NT2/D1 (cell line): ENCODE results near the gene PRKG1.

Experiments used
- SUZ12 ChIP-seq: IDR thresholded peaks from 2 replicates; pipeline ENCODE4 v1.6.1; 2011; ENCODE audit not compliant: insufficient read length, insufficient read depth; ENCODE audit errors: extremely low read depth
- YY1 ChIP-seq: IDR thresholded peaks from 2 replicates; pipeline ENCODE4 v1.6.1; 2011; ENCODE audit not compliant: insufficient read length, insufficient read depth
- ZNF274 ChIP-seq: IDR thresholded peaks from 2 replicates; pipeline ENCODE4 v1.6.1; 2011; ENCODE audit warnings: mild to moderate bottlenecking, low read depth, low read length

- no peak for TF ChIP-seq YY1
- no peak for TF ChIP-seq SUZ12
- no peak for TF ChIP-seq ZNF274
These were observed 1244.7 kb downstream of the PRKG1 start for GRCh38 chr10:52318822-52319464.
